Subcutaneous adipose tissue (tissue), 4 donors: ENCODE measurements around the gene HOXA10. TPM values are rescaled to one million over a fixed set of nuclear protein-coding genes. Genes with fewer than 3 reads are reported as not detected.

Experiments
- CTCF ChIP-seq: fragments of 450-650 bp; IDR thresholded peaks from one replicate; pipeline ENCODE4 v1.5.1; 2016; ENCODE audit warnings: low read depth, mild to moderate bottlenecking, control low read depth, antibody characterized with exemption, moderate library complexity
- total RNA-seq, 4 donors: library from RNA; depleted of rRNA; stranded (reverse); fragments of >200 nt; gene quantifications; one replicate each; pipeline ENCODE4 v1.1.0, GENCODE V29; 2016

Gene HOXA10
- total RNA-seq, 4 donors from 2014 or later = 17.3 to 22.6 (median 20.9) TPM

- no peak for TF ChIP-seq CTCF
These were observed 22.7 kb downstream of the HOXA10 start for GRCh38 chr7:27151341-27151930.

- no peak for TF ChIP-seq CTCF
These were observed 23.4 kb downstream of the HOXA10 start for GRCh38 chr7:27150568-27151340.

GRCh38 chr7:27149842-27150567, 24.1 kb downstream of the HOXA10 start:
- no peak for TF ChIP-seq CTCF

GRCh38 chr7:27148756-27149641, 25.1 kb downstream of the HOXA10 start:
- TF ChIP-seq CTCF = no peak

- no peak for TF ChIP-seq CTCF
These were observed 25.9 kb downstream of the HOXA10 start for GRCh38 chr7:27148031-27148755.

- no peak for TF ChIP-seq CTCF
These were observed 26.7 kb downstream of the HOXA10 start, which contains the start of gene HOXA6 for GRCh38 chr7:27147199-27148030. HOXA6 (minus strand) TSS chr7:27147774; CDS start chr7:27147749, 25 bp downstream.
